ENCODE measurements around the gene EZH2. TPM values are rescaled to one million over a fixed set of nuclear protein-coding genes. Genes with fewer than 3 reads are reported as not detected.

The EZH2 gene
- total and polyA plus RNA-seq, 2 of the 4 experiments (the other 2 are of a cell fraction) = 13.1 to 19.8 TPM

DNA sequence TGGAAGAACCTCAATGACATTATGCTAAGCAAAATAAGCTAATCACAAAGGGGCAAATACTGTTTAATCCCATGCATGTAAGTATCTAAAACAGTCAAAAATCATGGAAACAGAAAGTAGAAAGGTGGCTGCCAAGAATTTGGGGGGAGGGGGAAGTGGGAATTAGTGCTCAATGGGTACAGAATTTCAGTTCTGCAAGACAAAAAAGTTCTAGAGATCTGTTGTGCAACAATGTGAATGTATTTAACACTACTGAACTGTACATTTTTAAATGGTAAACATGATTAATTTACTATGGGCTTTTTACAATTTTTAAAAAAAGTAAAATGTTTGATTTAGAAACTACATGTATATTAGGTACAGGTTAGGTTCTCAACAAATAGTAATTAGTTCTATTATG is 11.9 kb downstream of the EZH2 start:
- POLR2A ChIA-PET (ENCODE audit: unreplicated experiment) = no interaction called here
- no TSS peak for BruUV-seq (replicated peaks)

More for the DNA sequence above, 11.9 kb downstream of the EZH2 start:
- no peak overlapping the region for H3K4me3 ChIP-seq (ENCODE audit: insufficient read depth, low read depth, low read length)
- H3K9me1 ChIP-seq (ENCODE audit: insufficient read depth, low read length) = 0 out of 2 replicates have a peak, but pooled peaks cover 3% of the 10 kb centered on the region
- H4K8ac ChIP-seq (ENCODE audit: low read depth in 2 of 2, low read length in 2 of 2) = no peak overlapping the region
- no peak overlapping the region for H2BK120ac ChIP-seq (ENCODE audit: low read depth, low read length)
- H3K27me3 ChIP-seq (ENCODE audit: control insufficient read depth, insufficient read depth, low read length) = no peaks in the 10 kb centered on the region
- peaks cover 2% of the 10 kb centered on the region; the same call in 1 of the 2 replicates for H3K36me3 ChIP-seq (ENCODE audit: control insufficient read depth, insufficient read depth, low read length)
- in situ Hi-C loops (cut with MboI; ENCODE audit: low sequenced_read_pairs) = no loop called here
- no peak overlapping the region for H3K56ac ChIP-seq (ENCODE audit: extremely low read depth, insufficient read depth, low read length)
- dilution Hi-C loops (cut with HindIII; ENCODE audit: low sequenced_read_pairs, unreplicated experiment) = no loop called here
- H4K91ac ChIP-seq (ENCODE audit: insufficient read depth, low read depth, low read length) = no peak overlapping the region
- no peak overlapping the region for H3K9ac ChIP-seq (ENCODE audit: low read depth, low read length)
- no peak overlapping the region for H4K5ac ChIP-seq (ENCODE audit: low read depth, low read length)
- no peak for TF ChIP-seq RCOR1 (IDR thresholded peaks at IDR 0.05; ENCODE audit: insufficient replicate concordance, low read length)
- no peak for TF ChIP-seq MAZ (IDR thresholded peaks at IDR 0.05; ENCODE audit: borderline replicate concordance, low read depth, low read length)
- TF ChIP-seq RFX5 (IDR thresholded peaks at IDR 0.05; ENCODE audit: low read depth, low read length) = no peak
- TF ChIP-seq MXI1 (IDR thresholded peaks at IDR 0.05; ENCODE audit: borderline replicate concordance, low read depth, low read length) = no peak
- TF ChIP-seq BHLHE40 (IDR thresholded peaks at IDR 0.05; ENCODE audit: low read depth, low read length) = no peak
- TF ChIP-seq, protein P1, sequence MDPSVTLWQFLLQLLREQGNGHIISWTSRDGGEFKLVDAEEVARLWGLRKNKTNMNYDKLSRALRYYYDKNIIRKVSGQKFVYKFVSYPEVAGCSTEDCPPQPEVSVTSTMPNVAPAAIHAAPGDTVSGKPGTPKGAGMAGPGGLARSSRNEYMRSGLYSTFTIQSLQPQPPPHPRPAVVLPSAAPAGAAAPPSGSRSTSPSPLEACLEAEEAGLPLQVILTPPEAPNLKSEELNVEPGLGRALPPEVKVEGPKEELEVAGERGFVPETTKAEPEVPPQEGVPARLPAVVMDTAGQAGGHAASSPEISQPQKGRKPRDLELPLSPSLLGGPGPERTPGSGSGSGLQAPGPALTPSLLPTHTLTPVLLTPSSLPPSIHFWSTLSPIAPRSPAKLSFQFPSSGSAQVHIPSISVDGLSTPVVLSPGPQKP (IDR thresholded peaks at IDR 0.05; ENCODE audit: borderline replicate concordance, low read depth, low read length) = no peak
- no peak for TF ChIP-seq MAFK (IDR thresholded peaks at IDR 0.05; ENCODE audit: low read depth, low read length)
- TF ChIP-seq RAD21 (IDR thresholded peaks at IDR 0.05; ENCODE audit: low read length) = no peak
- TF ChIP-seq, protein P2, sequence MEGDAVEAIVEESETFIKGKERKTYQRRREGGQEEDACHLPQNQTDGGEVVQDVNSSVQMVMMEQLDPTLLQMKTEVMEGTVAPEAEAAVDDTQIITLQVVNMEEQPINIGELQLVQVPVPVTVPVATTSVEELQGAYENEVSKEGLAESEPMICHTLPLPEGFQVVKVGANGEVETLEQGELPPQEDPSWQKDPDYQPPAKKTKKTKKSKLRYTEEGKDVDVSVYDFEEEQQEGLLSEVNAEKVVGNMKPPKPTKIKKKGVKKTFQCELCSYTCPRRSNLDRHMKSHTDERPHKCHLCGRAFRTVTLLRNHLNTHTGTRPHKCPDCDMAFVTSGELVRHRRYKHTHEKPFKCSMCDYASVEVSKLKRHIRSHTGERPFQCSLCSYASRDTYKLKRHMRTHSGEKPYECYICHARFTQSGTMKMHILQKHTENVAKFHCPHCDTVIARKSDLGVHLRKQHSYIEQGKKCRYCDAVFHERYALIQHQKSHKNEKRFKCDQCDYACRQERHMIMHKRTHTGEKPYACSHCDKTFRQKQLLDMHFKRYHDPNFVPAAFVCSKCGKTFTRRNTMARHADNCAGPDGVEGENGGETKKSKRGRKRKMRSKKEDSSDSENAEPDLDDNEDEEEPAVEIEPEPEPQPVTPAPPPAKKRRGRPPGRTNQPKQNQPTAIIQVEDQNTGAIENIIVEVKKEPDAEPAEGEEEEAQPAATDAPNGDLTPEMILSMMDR (conservative IDR thresholded peaks at IDR 0.05; ENCODE audit: low read depth, low read length) = no peak
- no peak for TF ChIP-seq SMC3 (IDR thresholded peaks at IDR 0.05; ENCODE audit: low read depth, low read length)
- TF ChIP-seq POLR2A (IDR thresholded peaks at IDR 0.05; ENCODE audit: low read depth, low read length) = no peak
- no peak for TF ChIP-seq CEBPB (IDR thresholded peaks at IDR 0.05; ENCODE audit: low read depth, low read length)
- no peak for TF ChIP-seq NFE2L2 (IDR thresholded peaks at IDR 0.05; ENCODE audit: low read depth, low read length)
- TF ChIP-seq, protein P3, sequence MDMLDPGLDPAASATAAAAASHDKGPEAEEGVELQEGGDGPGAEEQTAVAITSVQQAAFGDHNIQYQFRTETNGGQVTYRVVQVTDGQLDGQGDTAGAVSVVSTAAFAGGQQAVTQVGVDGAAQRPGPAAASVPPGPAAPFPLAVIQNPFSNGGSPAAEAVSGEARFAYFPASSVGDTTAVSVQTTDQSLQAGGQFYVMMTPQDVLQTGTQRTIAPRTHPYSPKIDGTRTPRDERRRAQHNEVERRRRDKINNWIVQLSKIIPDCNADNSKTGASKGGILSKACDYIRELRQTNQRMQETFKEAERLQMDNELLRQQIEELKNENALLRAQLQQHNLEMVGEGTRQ (IDR thresholded peaks at IDR 0.05; ENCODE audit: low read depth, low read length) = no peak
- no peak for TF ChIP-seq FOS (IDR thresholded peaks at IDR 0.05; ENCODE audit: low read depth, low read length)
- no peak for TF ChIP-seq CHD1 (IDR thresholded peaks at IDR 0.05; ENCODE audit: low read depth, low read length)
- H2AK9ac ChIP-seq (replicated peaks; ENCODE audit: low read depth, low read length, poor library complexity) = no peak overlapping the region
- ATAC-seq (ENCODE audit: low read depth) = no peak
- no peak overlapping the region for H3K4ac ChIP-seq (ENCODE audit: low read depth, low read length)
- intact Hi-C loops (cut with micrococcal nuclease) = no loop called here
- no peak overlapping the region for H2AFZ ChIP-seq (replicated peaks; ENCODE audit: low read length, poor library complexity)
- no peaks in the 10 kb centered on the region for H3K4me1 ChIP-seq (ENCODE audit: control insufficient read depth, insufficient read depth, low read length)
- no peak overlapping the region for H3K18ac ChIP-seq (ENCODE audit: low read depth, low read length)
- no peak overlapping the region for H3K27ac ChIP-seq (ENCODE audit: insufficient read depth, low read length)
- H2BK5ac ChIP-seq (ENCODE audit: low read depth, low read length, poor library complexity, severe bottlenecking) = no peak overlapping the region
- no peak overlapping the region for H3K23ac ChIP-seq (ENCODE audit: low read depth, low read length)
- H4K20me1 ChIP-seq (ENCODE audit: insufficient read depth, low read length) = no peaks in the 10 kb centered on the region; the same call in 1 of the 2 replicates
- no peak overlapping the region for H2BK15ac ChIP-seq (ENCODE audit: low read depth, low read length)
- H2BK20ac ChIP-seq (ENCODE audit: low read depth, low read length) = no peak overlapping the region
- H3K4me2 ChIP-seq (ENCODE audit: low read depth, low read length) = no peak overlapping the region
- no peak overlapping the region for H2AK5ac ChIP-seq (ENCODE audit: low read depth, low read length)
- DNase-seq = no peak
- CTCF ChIA-PET = interaction anchor here (0.9 to 2.2 kb wide), 2 partner anchors 16 to 182 kb away, joined by 3 to 8 read pairs; no protein-coding TSS in a partner anchor
- no peaks in the 10 kb centered on the region for H3K9me3 ChIP-seq (ENCODE audit: control insufficient read depth, insufficient read depth, low read length)
- H3K79me1 ChIP-seq (ENCODE audit: low read depth in 1 of 2, low read length in 2 of 2) = peaks cover 14 to 54% of the 10 kb centered on the region in 2 experiments
- no peak overlapping the region for H3K14ac ChIP-seq (replicated peaks; ENCODE audit: low read depth, low read length)
